Progenitor cell of endocrine pancreas (in vitro differentiated cells): Measurements from ENCODE around the gene ZNF668. TPM values are rescaled to one million over a fixed set of nuclear protein-coding genes. Genes with fewer than 3 reads are reported as not detected.
"Not testable (repeated sequence)": the region's sequence is repeated elsewhere in the genome, so short reads cannot be mapped to it uniquely, and the experiment has no call there.

Experiments
- DNase-seq: peaks from one replicate; pipeline ENCODE4 v3.0.0; 2021; ENCODE audit warnings: low spot score; ENCODE audit not compliant: unreplicated experiment
- H3K27ac Mint-ChIP-seq: 2 replicates; pipeline ENCODE4 v1.8.0; 2021; ENCODE audit warnings: mild to moderate bottlenecking, moderate library complexity, mixed read lengths
- H3K27me3 Mint-ChIP-seq: 2 replicates; pipeline ENCODE4 v1.8.0; 2021; ENCODE audit warnings: mixed read lengths
- H3K36me3 Mint-ChIP-seq: 2 replicates; pipeline ENCODE4 v1.8.0; 2022; ENCODE audit warnings: mixed read lengths; ENCODE audit not compliant: insufficient read depth
- H3K4me1 Mint-ChIP-seq: 2 replicates; pipeline ENCODE4 v1.8.0; 2021; ENCODE audit warnings: low read depth, mixed read lengths
- H3K4me3 Mint-ChIP-seq: 2 replicates; pipeline ENCODE4 v1.8.0; 2021; ENCODE audit warnings: low read depth, mild to moderate bottlenecking, moderate library complexity, mixed read lengths
- H3K9me3 Mint-ChIP-seq: 2 replicates; pipeline ENCODE4 v1.8.0; 2021; ENCODE audit warnings: low read depth, mixed read lengths
- CTCF ChIP-seq: fragments of 200-600 bp; sonication (generic); IDR thresholded peaks from one replicate; pipeline ENCODE4 v1.5.0; 2021; ENCODE audit warnings: antibody characterized with exemption, mild to moderate bottlenecking; ENCODE audit not compliant: unreplicated experiment
- total RNA-seq: library from RNA; stranded (reverse); gene quantifications from 2 replicates; pipeline ENCODE4 v1.2.1, GENCODE V29; 2021

The ZNF668 gene
- total RNA-seq, 1 donor from 2014 or later = 17.5 TPM

- no peak overlapping the region for H3K4me3 Mint-ChIP-seq
- H3K27me3 Mint-ChIP-seq = no peaks in the 10 kb centered on the region
- H3K4me1 Mint-ChIP-seq = peaks cover 2% of the 10 kb centered on the region
- peak; percentile 70 for TF ChIP-seq CTCF
- H3K9me3 Mint-ChIP-seq = no peaks in the 10 kb centered on the region
- peaks cover 4% of the 10 kb centered on the region for H3K36me3 Mint-ChIP-seq
- DNase-seq = peak; percentile 82
- no peak overlapping the region for H3K27ac Mint-ChIP-seq
These were observed 31.7 kb upstream of the ZNF668 start for GRCh38 chr16:31105677-31106213.

- peaks cover 10% of the 10 kb centered on the region for H3K27me3 Mint-ChIP-seq
- H3K27ac Mint-ChIP-seq, H3K4me3 Mint-ChIP-seq, H3K9me3 Mint-ChIP-seq, H3K4me1 Mint-ChIP-seq, H3K36me3 Mint-ChIP-seq, DNase-seq: not testable (repeated sequence)
These were observed 27.0 kb upstream of the ZNF668 start for GRCh38 chr16:31100876-31101641.

- DNase-seq = no peak
- H3K4me1 Mint-ChIP-seq = peaks cover 2% of the 10 kb centered on the region
- H3K27ac Mint-ChIP-seq = no peak overlapping the region
- H3K27me3 Mint-ChIP-seq = peaks cover 10% of the 10 kb centered on the region
- no peak overlapping the region for H3K4me3 Mint-ChIP-seq
- H3K36me3 Mint-ChIP-seq = no peaks in the 10 kb centered on the region
- H3K9me3 Mint-ChIP-seq = no peaks in the 10 kb centered on the region
- TF ChIP-seq CTCF = no peak
These were observed 26.0 kb upstream of the ZNF668 start for GRCh38 chr16:31099860-31100638.

GRCh38 chr16:31094424-31095120, 20.5 kb upstream of the ZNF668 start, which contains the start of gene VKORC1:
Gene VKORC1 (minus strand): TSS chr16:31094797. CDS start chr16:31094729, 68 bp downstream.
- H3K36me3 Mint-ChIP-seq = no peaks in the 10 kb centered on the region

GRCh38 chr16:31094088-31094423, 20.0 kb upstream of the ZNF668 start:
- DNase-seq = no peak
- no peaks in the 10 kb centered on the region for H3K36me3 Mint-ChIP-seq
- peaks cover 3% of the 10 kb centered on the region for H3K27me3 Mint-ChIP-seq
- H3K27ac Mint-ChIP-seq = peak overlapping the region; percentile 90
- peak overlapping the region; percentile 94 for H3K4me3 Mint-ChIP-seq
- H3K4me1 Mint-ChIP-seq = peaks cover 9% of the 10 kb centered on the region
- no peaks in the 10 kb centered on the region for H3K9me3 Mint-ChIP-seq
- no peak for TF ChIP-seq CTCF

More at GRCh38 chr16:31094424-31095120, 20.5 kb upstream of the ZNF668 start, which contains the start of gene VKORC1:
- TF ChIP-seq CTCF = no peak
- peaks cover 9% of the 10 kb centered on the region for H3K4me1 Mint-ChIP-seq
- H3K9me3 Mint-ChIP-seq = no peaks in the 10 kb centered on the region
- peak; percentile 85 for DNase-seq
- H3K27me3 Mint-ChIP-seq = peaks cover 3% of the 10 kb centered on the region
- peak within 1 kb of the TSS; percentile 94 for H3K4me3 Mint-ChIP-seq
- peak within 1 kb of the TSS; percentile 90 for H3K27ac Mint-ChIP-seq
